Measurements from ENCODE around the gene FGF5.
"Not testable (repeated sequence)": the region's sequence is repeated elsewhere in the genome, so short reads cannot be mapped to it uniquely, and the experiment has no call there.

Gene FGF5

DNA sequence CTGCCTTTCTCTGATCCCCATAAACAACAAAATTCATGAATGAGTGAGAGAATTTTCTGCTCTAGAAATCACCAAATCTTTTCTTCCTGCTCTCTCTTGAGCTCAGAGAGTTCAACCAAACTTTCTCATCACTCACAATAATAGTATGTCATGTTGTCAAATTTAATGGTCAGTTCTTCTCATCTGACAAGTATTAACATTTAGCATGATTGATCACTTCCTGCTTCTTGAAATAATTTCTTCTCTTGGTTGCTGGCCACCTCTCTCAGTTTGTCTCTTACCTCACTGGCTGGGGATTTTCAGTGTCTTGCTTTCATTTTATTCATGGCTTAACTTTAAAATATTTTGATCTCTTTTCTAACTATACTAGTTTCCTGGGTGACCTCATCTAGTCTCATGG is 25.5 kb upstream of the FGF5 start:
- ATAC-seq (no peak), DNase-seq (ENCODE audit: low spot score in 2 of 2) (no peak)
- Mint-ChIP-seq H3K4me1 (no peaks in the 10 kb centered on the region), H3K36me3 (no peaks in the 10 kb centered on the region), H3K9me3 (no peaks in the 10 kb centered on the region), H3K27ac (no peak overlapping the region), H3K4me3 (no peak overlapping the region)

DNA sequence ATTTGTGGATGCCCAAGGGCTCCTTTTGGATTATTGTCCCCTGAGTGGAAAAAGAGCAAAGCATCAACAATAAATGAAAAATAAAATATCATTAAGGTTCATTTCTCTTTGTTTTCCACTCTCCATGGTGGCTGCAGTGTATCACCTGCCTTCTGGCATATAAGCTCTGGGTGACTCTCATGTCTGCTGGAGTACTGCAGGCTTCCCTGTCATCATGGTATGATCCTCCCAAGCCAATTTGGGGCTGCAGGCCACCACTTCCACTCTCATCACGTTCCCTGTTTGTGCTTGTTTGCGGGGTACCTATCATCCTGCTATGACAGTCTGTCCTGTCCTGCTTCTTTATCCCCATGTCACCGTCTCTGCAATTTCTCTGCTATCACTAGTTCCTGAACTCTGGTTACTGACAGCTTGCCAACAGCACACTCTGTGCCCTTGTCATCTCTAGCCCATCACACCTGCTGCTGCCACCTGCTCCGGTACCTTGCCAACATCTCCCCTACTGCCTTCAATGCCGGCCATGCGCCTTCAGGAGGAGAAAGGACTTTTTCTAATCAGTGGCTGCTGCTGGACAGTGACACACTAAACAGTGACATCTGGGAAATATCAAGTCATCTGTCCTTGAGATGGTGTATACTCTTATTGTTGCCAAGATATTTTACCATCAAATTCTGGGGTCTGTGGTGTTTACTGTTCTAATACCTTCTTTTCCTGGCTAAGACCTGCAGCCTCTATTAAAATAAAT is 23.0 kb upstream of the FGF5 start:
- Mint-ChIP-seq H3K9me3 (no peaks in the 10 kb centered on the region), H3K27ac (no peak overlapping the region), H3K4me1 (no peaks in the 10 kb centered on the region), H3K4me3 (no peak overlapping the region), H3K36me3 (no peaks in the 10 kb centered on the region)
- ATAC-seq, result no peak
- DNase-seq (ENCODE audit: low spot score in 2 of 2), result no peak

DNA sequence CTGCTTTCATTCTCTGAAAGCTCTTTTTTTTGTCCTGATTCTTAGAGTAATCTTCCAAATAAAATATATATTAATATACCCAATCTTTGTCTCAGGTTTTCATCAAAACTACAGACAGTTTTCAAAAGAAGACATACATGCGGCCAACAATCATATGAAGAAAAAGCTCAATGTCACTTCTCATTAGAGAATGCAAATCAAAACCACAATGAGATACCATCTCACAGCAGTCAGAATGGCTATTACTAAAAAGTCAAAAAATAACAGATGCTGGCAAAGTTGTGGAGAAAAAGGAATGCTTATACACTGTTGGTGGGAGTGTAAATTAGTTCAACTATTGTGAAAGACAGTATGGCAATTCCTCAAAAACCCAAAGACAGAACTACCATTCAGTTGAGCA is 19.0 kb upstream of the FGF5 start:
- not testable (repeated sequence) for DNase-seq (ENCODE audit: low spot score in 2 of 2); ATAC-seq; H3K36me3 Mint-ChIP-seq; H3K4me3 Mint-ChIP-seq; H3K27ac Mint-ChIP-seq; H3K9me3 Mint-ChIP-seq; H3K4me1 Mint-ChIP-seq

DNA sequence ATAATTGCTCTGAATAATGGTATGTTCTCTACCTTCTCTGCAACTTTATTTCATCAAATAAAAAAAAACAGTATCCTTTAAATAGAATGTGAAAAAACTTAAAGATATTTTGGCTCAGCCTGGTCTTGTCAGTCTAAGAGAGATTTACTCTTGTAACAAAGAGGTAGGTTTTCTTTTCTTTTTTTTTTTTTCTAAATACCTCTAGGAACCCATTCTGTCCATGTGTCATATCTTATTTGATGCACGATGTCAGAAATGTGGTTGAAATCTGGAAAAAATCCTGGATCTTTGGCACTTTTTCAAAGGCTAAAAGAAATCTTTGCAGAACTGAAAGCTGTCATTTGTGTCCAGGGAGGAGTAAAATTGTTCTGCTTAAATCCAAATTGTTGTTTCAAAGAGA is 17.3 kb upstream of the FGF5 start:
- Mint-ChIP-seq H3K4me3 (no peak overlapping the region), H3K27ac (no peak overlapping the region), H3K36me3 (no peaks in the 10 kb centered on the region), H3K4me1 (no peaks in the 10 kb centered on the region), H3K9me3 (no peaks in the 10 kb centered on the region)
- no peak for DNase-seq (ENCODE audit: low spot score in 2 of 2)
- ATAC-seq, result no peak

DNA sequence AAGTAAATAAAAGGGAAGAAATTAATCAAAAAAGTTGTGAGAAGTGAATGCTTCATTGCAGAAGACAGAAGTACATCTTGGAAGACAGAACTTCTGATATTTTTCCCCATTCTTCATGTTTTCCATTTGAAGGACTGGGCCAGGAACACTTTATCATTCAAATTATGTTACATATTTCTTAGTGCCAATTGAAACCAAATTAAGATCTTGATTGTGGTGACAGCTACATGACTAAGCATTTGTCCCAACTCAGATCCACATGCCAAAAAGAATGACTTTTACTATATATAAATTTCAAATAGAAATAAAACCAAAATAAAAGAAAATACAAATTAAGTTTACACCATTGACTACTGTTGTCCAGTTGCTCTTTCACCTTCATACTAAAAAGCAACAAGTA is 14.0 kb upstream of the FGF5 start:
- Mint-ChIP-seq H3K9me3 (no peaks in the 10 kb centered on the region), H3K36me3 (no peaks in the 10 kb centered on the region), H3K4me3 (no peak overlapping the region), H3K4me1 (no peaks in the 10 kb centered on the region), H3K27ac (no peak overlapping the region)
- ATAC-seq (no peak), DNase-seq (ENCODE audit: low spot score in 2 of 2) (no peak)

DNA sequence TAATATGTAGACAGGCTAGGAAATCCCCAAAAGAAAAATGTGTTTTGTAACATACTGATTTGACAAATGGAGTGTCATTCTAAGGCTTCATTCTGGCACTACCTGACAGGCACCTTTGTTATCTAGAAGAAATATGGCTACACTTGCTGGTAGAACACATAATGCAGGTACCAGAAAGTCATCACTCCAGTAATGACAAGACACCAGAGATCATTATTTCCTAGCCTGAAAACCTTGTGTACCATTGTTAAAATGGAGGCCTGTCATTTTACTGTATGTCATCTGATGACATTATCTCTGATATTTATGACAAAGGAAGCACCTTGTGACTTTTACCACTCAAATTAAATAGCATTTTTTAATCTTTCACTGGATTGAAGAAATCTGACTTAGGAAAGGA is 13.5 kb upstream of the FGF5 start:
- Mint-ChIP-seq H3K9me3 (no peaks in the 10 kb centered on the region), H3K4me1 (no peaks in the 10 kb centered on the region), H3K27ac (no peak overlapping the region), H3K36me3 (no peaks in the 10 kb centered on the region), H3K4me3 (no peak overlapping the region)
- ATAC-seq, result no peak
- DNase-seq (ENCODE audit: low spot score in 2 of 2), result no peak

DNA sequence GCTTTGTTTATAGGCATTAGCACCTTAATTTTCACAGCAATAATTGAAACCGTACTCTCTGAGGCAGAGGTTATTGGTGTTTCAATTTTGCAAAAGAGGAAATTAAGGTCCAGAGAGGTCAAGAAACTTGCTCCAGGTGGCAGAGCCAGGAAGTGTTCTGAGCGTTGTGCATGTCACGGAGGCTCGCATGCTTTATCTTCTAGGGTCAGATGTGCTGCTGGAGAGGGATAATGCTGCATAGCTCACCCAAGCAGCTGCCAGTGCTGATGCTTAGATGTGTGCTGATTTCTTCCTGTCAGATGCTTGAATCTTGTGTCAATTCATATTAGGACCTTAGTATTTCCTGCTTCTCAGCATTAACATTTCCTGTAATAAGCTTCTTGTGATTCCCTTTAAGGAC is 13.0 kb upstream of the FGF5 start:
- DNase-seq (ENCODE audit: low spot score in 2 of 2), result no peak
- Mint-ChIP-seq H3K27ac (no peak overlapping the region), H3K4me3 (no peak overlapping the region), H3K9me3 (no peaks in the 10 kb centered on the region), H3K36me3 (no peaks in the 10 kb centered on the region), H3K4me1 (no peaks in the 10 kb centered on the region)
- no peak for ATAC-seq

DNA sequence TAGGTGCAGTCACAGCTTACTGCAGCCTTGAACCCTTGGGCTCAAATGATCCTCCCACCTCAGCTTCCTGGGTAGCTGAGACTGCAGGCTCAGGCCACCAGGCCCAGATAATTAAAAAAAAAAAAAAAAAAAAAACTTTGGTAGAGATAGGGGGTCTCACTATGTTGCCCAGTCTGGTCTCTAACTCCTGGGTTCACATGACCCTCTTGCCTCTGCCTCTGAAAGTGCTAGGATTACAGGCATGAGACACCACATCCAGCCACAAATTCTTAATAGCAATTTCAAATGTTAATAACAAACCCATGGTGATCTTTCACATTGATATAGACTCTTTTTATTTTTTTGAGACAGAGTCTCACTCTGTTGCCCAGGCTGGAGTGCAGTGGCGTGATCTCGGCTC is 12.3 kb upstream of the FGF5 start:
- no peak for DNase-seq (ENCODE audit: low spot score in 2 of 2)
- H3K4me1 Mint-ChIP-seq, result no peaks in the 10 kb centered on the region
- H3K9me3 Mint-ChIP-seq, result no peaks in the 10 kb centered on the region
- H3K4me3 Mint-ChIP-seq, result no peak overlapping the region
- no peaks in the 10 kb centered on the region for H3K36me3 Mint-ChIP-seq
- no peak overlapping the region for H3K27ac Mint-ChIP-seq
- ATAC-seq, result no peak

DNA sequence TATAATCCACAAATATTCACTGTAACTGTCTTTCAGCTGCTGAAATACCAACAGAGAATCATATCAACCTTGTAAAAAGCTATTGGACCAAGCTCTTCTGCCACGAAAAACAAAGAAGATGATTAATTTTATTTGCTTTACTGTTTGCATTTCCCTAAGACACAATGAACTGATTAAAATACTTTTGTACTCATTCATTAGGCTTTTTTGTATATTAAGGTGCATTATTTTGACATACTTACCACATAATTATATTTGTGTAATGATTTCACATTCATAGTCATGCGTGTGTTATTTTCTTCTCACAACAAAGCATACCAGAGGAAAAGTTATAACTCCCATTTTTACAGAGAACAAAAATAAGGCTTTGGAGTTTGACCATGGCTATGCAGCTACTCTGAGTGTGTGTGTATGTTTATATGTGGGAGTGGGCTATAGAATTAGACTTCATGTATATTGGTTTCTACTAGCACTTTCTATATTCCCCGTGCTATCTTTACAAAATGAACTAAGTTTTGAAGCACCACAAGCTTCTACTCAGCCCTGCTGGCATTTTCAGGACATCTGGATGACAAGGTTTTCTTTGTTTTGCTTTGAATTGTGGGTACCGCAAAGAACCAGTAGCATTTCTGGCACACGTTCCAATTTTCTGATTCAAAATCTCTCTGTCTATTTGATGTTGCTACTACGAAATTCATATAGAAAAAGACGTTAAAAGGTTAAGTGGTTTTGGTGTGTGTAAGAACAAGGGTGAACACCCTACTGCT is 11.0 kb upstream of the FGF5 start:
- no peak overlapping the region for H3K27ac Mint-ChIP-seq
- H3K36me3 Mint-ChIP-seq, result no peaks in the 10 kb centered on the region

DNA sequence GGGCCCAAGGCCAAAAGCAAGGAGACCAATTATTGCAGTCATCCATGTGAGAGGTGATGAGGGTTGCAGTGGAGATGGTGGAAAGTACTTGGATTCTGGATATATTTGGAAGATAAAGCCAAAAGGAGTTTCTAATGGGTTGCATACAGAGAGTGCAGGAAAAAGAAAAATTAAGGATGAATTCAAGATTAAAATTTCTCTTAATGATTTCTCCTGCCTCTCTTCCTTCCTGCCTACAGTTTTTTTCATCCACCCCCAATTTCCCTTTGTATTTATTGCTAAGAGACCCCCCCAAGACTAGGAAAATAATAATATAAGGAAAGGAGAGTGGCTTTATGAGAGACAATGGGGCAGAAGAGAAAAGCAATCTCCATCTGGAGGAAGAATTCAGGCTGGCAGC is 8.6 kb upstream of the FGF5 start:
- no peak overlapping the region for H3K27ac Mint-ChIP-seq
- ATAC-seq, result no peak
- H3K4me3 Mint-ChIP-seq, result no peak overlapping the region
- DNase-seq (ENCODE audit: low spot score in 2 of 2), result no peak
- no peaks in the 10 kb centered on the region for H3K4me1 Mint-ChIP-seq
- H3K36me3 Mint-ChIP-seq, result no peaks in the 10 kb centered on the region
- no peaks in the 10 kb centered on the region for H3K9me3 Mint-ChIP-seq

More for the DNA sequence above, 11.0 kb upstream of the FGF5 start:
- ATAC-seq (no peak), DNase-seq (ENCODE audit: low spot score in 2 of 2) (no peak)
- Mint-ChIP-seq H3K4me3 (no peak overlapping the region), H3K4me1 (no peaks in the 10 kb centered on the region), H3K9me3 (no peaks in the 10 kb centered on the region)

DNA sequence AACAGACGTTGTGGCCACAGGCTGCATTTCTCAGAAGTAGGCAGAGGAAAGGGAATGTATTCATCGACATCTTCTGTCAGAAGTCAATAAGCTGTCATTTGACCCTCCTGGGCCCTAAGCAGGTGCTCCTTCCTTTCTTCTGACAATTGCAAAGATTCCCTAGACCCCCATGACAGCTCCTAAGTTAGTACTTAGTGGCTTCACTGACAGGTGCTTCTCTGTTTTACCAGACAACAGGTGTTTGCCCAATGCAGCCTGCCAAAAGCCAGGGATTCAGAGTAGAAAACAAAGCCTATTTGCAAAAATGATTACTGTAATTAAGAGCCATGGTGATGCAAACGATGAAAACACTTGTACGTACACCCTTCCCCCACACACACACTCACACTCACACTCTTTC is 7.5 kb upstream of the FGF5 start:
- no peak for DNase-seq (ENCODE audit: low spot score in 2 of 2)
- Mint-ChIP-seq H3K27ac (no peak overlapping the region), H3K36me3 (no peaks in the 10 kb centered on the region), H3K9me3 (no peaks in the 10 kb centered on the region), H3K4me3 (no peak overlapping the region), H3K4me1 (no peaks in the 10 kb centered on the region)
- ATAC-seq, result no peak

DNA sequence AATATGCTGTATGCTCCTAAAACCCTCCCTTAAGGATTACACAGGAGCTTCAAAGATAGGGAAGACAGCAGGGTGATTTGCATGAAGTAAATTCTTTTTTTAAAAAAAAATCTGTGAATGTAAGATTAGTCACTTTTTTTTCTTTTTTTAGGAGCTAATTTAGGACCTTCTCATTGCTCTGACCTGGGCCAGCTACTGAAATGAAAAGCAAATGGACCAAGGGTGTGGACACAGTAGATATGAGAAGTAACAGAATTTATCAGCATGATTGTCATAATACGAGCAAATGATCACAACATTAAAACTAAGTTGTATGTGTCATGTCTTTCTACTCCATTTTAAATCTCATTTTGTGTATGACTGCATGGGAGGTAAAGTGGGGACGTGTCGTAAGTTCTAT is 6.6 kb upstream of the FGF5 start:
- DNase-seq (ENCODE audit: low spot score in 2 of 2) (no peak), ATAC-seq (no peak)
- H3K4me3 Mint-ChIP-seq, result no peak overlapping the region
- no peaks in the 10 kb centered on the region for H3K9me3 Mint-ChIP-seq
- H3K4me1 Mint-ChIP-seq, result no peaks in the 10 kb centered on the region
- H3K36me3 Mint-ChIP-seq, result no peaks in the 10 kb centered on the region
- H3K27ac Mint-ChIP-seq, result no peak overlapping the region

DNA sequence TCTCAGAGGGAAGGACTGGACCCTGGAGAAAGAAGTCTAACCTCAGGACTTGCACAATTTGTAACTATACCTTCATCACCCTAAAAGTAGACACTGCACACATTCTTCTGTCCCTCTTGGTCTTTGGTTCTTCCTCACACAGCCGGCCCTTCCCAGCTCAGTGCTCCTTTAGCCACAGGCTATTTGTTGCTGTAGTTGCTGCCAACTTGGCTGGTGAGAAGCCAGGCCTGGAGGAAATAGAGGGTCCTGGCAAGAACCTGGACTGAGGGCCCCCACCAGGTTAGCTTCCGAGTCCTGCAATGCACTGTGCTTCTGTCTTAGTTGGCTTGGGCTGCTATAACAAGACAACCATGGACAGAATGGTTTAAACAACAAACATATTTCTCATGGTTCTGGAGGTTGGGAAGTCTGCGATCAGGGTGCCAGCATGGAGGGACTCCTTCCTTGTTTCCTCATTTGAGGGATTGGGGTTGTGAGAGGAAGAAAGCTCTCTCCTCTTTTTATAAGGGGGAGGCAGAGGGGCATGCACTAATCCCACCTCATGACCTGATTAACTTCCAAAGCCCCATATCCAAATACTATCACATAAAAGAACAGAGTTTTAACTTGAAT is 4.4 kb upstream of the FGF5 start:
- H3K9me3 Mint-ChIP-seq, result no peaks in the 10 kb centered on the region
- ATAC-seq, result no peak

DNA sequence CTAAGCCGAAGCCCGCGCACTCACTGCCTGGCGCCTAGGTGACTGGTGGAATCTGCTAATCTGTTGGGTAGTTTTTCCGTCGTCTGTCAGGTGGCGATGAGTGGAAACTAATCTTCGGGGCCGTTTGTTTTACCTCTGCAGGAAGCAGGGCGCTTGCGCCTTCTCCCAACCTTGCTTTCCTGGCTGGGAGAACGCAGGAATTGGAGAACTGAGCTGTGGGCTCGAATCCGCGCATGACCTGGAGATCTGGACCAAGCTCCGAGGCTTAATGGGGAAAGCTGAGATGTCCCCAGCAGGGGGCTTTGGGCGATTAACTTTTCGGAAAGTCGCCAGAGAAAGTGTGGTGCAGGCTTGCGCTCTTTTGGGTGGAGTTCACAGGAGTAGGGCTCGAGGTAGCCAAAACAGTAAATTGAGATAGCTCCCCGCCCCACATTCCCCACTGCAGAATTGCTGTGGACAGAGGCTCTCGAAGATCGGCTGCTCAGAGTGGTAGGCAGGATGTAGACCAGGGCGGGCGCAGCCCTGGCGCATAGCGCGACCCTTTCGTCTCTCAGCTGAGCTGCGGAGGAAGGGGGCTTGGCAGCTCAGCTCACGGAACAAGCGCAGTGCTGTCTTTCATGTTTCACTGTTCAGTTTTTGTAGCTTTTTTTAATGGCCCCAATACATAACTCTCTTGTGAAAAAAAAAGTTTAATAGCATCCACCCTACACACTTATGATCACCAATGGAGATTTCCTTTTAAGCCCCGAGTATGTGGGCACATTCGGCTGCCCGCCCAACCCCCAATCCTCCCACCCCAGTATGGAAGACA is 2.7 kb upstream of the FGF5 start:
- Mint-ChIP-seq H3K27ac (no peak overlapping the region), H3K4me3 (no peak overlapping the region)
- no peak for ATAC-seq

More for the DNA sequence above, 4.4 kb upstream of the FGF5 start:
- Mint-ChIP-seq H3K4me1 (peaks cover 18% of the 10 kb centered on the region), H3K27ac (no peak overlapping the region), H3K36me3 (no peaks in the 10 kb centered on the region), H3K4me3 (no peak overlapping the region)
- DNase-seq (ENCODE audit: low spot score in 2 of 2), result no peak

DNA sequence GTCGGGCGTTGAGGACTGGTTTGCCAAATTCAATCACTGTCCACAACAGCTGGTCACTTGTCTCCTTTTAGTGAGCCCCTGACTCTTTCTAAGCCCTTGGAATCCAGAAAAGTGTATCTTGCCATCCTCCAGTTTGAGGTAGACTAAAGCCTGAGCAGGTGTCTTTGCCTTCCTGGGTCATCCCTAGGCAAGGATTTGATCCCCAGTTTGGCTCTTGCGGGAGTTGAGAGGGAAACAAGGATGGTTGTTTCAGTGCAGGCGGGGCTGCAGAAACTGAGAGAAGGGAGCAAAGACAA is 2.2 kb upstream of the FGF5 start:
- Mint-ChIP-seq H3K4me3 (no peak overlapping the region), H3K27ac (no peak overlapping the region), H3K4me1 (peaks cover 25% of the 10 kb centered on the region), H3K36me3 (no peaks in the 10 kb centered on the region), H3K9me3 (no peaks in the 10 kb centered on the region)
- DNase-seq (ENCODE audit: low spot score in 2 of 2) (no peak), ATAC-seq (no peak)

More for the DNA sequence above, 2.7 kb upstream of the FGF5 start:
- Mint-ChIP-seq H3K4me1 (peaks cover 25% of the 10 kb centered on the region), H3K36me3 (no peaks in the 10 kb centered on the region), H3K9me3 (no peaks in the 10 kb centered on the region)
- DNase-seq (ENCODE audit: low spot score in 2 of 2), result no peak

All from stimulated activated effector memory CD8-positive, alpha-beta T cell treated with anti-CD3 and anti-CD28 coated beads, Interleukin-12 subunit alpha, Interleukin-12 subunit beta, amount 100 ng/mL, for 72 hours (primary cell).